Measurements from ENCODE around the gene HNRNPR. TPM values are rescaled to one million over a fixed set of nuclear protein-coding genes. Genes with fewer than 3 reads are reported as not detected.
"Not testable (repeated sequence)": the region's sequence is repeated elsewhere in the genome, so short reads cannot be mapped to it uniquely, and the experiment has no call there.

Gene HNRNPR
- total RNA-seq, 1 experiment from 2014 or later: 149 TPM

DNA sequence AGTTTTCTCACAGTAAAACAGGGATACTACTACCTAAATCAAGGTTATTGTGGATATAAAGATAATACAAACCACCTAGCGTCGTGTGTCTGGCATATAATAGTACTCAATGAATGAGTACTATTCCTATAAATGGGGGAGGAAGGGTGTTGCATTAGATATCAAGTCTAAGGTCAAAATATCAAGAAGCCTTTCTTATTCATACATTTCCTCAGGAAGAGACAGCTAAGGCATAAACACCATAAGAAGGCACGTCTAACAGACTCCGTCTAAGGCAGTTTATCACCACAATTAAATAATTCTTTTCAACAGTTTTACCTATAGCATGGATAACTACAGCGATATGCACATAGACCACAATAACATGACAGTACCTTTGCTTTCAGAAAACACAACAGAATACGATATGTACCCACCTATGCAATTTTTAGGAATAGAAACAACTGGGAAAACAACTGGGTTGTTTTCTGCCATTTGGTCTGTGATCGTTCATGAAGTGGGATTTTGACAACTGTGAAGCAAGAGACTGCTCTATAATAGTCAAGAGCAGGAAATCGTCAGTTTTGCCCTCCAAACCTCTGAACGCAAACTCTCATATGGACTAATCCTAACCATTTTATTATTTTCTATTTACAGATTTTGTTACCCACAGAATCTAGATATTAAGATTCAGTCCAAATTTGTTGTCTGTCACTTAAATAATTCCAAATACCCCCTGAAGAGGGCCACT lies 53.1 kb downstream of the HNRNPR start:
- no peak for DNase-seq
- H3K36me3 ChIP-seq: peaks cover 42% of the 10 kb centered on the region
- H3K27me3 ChIP-seq: no peaks in the 10 kb centered on the region
- no peaks in the 10 kb centered on the region for H3K9me3 ChIP-seq
- no peak overlapping the region for H3K4me3 ChIP-seq

GRCh38 chr1:23288671-23289070 lies 55.4 kb downstream of the HNRNPR start:
- no peak overlapping the region for H3K4me3 ChIP-seq
- H3K36me3 ChIP-seq: peaks cover 53% of the 10 kb centered on the region

DNA sequence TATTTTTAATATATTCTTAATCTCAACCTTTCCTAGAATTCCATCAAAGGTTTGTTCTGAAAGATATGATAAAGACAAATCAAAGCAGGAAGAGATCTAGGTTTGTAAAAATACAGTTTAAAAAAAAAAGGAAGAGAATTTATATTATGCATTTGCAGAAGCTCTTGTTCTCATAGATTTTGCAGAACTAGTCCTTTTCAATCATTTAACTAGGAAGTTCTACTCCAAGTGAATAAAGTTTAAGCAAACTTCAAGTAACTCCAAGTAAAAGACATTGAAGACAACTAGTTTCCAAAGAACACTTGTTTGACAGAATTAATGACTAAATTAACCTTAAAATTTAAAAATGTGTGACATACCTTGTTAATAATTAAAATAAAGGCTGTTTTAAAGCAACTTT lies 55.9 kb downstream of the HNRNPR start:
- Histone ChIP-seq H3K4me3 (no peak overlapping the region), H3K9me3 (no peaks in the 10 kb centered on the region), H3K36me3 (peaks cover 56% of the 10 kb centered on the region), H3K27me3 (no peaks in the 10 kb centered on the region)
- DNase-seq: no peak

More at GRCh38 chr1:23288671-23289070, 55.4 kb downstream of the HNRNPR start:
- Histone ChIP-seq H3K27me3 (no peaks in the 10 kb centered on the region), H3K9me3 (no peaks in the 10 kb centered on the region)
- no peak for DNase-seq

- no peak for DNase-seq
- no peak overlapping the region for H3K4me3 ChIP-seq
- peaks cover 62% of the 10 kb centered on the region for H3K36me3 ChIP-seq
- no peaks in the 10 kb centered on the region for H3K27me3 ChIP-seq
- no peaks in the 10 kb centered on the region for H3K9me3 ChIP-seq
Measured at GRCh38 chr1:23286401-23286800, 57.7 kb downstream of the HNRNPR start.

GRCh38 chr1:23283667-23284602 lies 60.1 kb downstream of the HNRNPR start:
- Histone ChIP-seq H3K36me3 (peaks cover 73% of the 10 kb centered on the region), H3K27me3 (no peaks in the 10 kb centered on the region), H3K4me3 (no peak overlapping the region), H3K9me3 (no peaks in the 10 kb centered on the region)
- DNase-seq: no peak

DNA sequence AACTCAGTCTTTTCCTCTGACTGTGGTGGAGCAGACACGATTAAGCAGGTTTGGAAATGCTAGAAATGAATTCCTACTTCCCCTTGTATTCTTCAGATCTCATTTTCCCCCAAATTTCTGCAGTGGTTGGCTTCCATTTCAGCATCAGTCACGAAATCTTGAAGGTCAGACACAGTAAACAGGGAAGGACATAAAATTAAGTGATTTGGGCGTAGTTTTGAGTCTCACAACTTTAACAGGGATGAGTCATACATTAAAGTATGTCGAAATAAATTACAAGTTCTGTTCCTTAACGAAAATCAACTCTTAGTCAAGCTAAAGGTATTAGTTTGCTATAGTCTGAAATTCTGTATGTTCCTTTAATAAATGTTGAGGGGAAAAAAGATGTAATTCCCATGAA lies 61.1 kb downstream of the HNRNPR start:
- H3K27me3 ChIP-seq: no peaks in the 10 kb centered on the region
- no peak overlapping the region for H3K4me3 ChIP-seq
- DNase-seq: no peak

DNA sequence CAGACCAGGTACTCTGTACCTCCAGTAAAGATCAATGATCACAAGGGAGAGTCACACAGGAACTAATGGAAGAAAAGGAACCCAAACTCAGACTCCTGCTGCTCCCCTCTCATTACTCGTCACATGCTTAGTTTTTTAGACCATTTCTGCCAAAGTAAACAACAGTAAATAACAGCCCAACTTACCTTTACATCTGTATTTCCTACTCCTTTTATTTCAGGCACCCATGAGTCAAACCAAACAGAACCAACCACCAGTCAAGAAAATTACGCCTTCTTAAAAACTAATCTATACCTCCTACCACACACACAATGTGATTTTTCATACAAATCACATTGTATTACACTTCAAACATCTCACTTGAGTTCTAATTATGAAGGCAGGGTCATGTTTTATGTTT lies 65.4 kb downstream of the HNRNPR start:
- no peaks in the 10 kb centered on the region for H3K9me3 ChIP-seq
- H3K36me3 ChIP-seq: peaks cover 39% of the 10 kb centered on the region
- no peaks in the 10 kb centered on the region for H3K27me3 ChIP-seq
- no peak for DNase-seq
- no peak overlapping the region for H3K4me3 ChIP-seq

More for the DNA sequence above, 61.1 kb downstream of the HNRNPR start:
- Histone ChIP-seq H3K9me3 (no peaks in the 10 kb centered on the region), H3K36me3 (peaks cover 65% of the 10 kb centered on the region)

GRCh38 chr1:23276531-23276930 lies 67.6 kb downstream of the HNRNPR start:
- Histone ChIP-seq H3K4me3 (no peak overlapping the region), H3K27me3 (no peaks in the 10 kb centered on the region), H3K9me3 (no peaks in the 10 kb centered on the region), H3K36me3 (peaks cover 19% of the 10 kb centered on the region)
- no peak for DNase-seq

DNA sequence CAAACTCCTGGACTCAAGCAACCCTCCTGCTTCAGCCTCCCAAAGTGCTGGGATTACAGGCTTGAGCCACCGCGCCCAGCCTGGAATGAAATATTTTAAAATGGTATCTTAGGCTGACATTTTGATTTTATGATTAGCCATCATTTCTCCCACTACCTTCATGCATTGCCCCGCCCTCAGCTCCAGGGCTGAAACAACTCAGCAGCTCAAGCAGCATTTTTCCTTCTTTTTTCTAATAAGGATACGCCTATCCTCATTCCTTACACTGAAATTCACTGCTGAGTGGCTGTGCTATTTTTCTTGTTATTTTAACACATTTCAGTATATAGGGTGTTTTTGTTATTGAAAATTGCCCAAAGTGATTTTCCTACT lies 70.0 kb downstream of the HNRNPR start:
- no peak for DNase-seq
- no peaks in the 10 kb centered on the region for H3K9me3 ChIP-seq
- H3K4me3 ChIP-seq: no peak overlapping the region
- H3K27me3 ChIP-seq: no peaks in the 10 kb centered on the region
- H3K36me3 ChIP-seq: no peaks in the 10 kb centered on the region

DNA sequence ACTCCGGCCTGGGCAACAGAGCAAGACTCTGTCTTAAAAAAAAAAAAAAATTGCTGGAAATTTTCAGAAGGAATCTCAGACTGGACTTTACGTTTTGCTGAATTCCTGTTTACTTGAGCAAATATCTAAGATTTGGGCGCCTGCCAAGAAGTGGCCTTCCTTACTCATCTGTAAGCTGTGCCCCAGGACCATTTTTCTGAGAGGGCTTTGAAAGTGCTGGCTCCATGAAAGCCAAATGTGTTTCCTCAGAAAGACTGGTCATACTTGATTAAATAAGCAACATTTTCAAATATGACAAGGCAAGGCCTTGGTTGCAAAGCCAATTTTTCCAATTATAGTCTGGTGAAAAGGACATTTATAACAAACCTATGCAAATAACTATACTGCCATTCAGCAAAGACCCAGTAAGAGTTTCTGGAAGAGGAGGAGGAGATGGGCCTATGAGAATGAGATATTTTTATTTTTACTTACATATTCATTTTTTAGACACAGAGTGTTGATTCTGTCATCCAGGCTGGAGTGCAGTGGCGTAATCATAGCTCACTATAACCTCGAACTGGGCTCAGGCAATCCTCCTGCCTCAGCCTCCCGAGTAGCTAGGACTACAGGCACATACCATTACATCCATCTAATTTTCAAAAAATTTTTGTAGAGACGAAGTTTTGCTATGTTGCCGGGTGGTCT lies 70.5 kb downstream of the HNRNPR start:
- no peak overlapping the region for H3K4me3 ChIP-seq
- no peaks in the 10 kb centered on the region for H3K27me3 ChIP-seq
- no peaks in the 10 kb centered on the region for H3K36me3 ChIP-seq
- peak; percentile 84 for DNase-seq
- H3K9me3 ChIP-seq: no peaks in the 10 kb centered on the region

- no peak overlapping the region for H3K4me3 ChIP-seq
- no peak for DNase-seq
- H3K36me3 ChIP-seq: no peaks in the 10 kb centered on the region
- no peaks in the 10 kb centered on the region for H3K27me3 ChIP-seq
- H3K9me3 ChIP-seq: no peaks in the 10 kb centered on the region
Measured at GRCh38 chr1:23263380-23263887, 80.7 kb downstream of the HNRNPR start.

- H3K9me3 ChIP-seq, H3K4me3 ChIP-seq, DNase-seq, H3K36me3 ChIP-seq, H3K27me3 ChIP-seq: not testable (repeated sequence)
Measured at GRCh38 chr1:23258082-23258481, 86.0 kb downstream of the HNRNPR start.

DNA sequence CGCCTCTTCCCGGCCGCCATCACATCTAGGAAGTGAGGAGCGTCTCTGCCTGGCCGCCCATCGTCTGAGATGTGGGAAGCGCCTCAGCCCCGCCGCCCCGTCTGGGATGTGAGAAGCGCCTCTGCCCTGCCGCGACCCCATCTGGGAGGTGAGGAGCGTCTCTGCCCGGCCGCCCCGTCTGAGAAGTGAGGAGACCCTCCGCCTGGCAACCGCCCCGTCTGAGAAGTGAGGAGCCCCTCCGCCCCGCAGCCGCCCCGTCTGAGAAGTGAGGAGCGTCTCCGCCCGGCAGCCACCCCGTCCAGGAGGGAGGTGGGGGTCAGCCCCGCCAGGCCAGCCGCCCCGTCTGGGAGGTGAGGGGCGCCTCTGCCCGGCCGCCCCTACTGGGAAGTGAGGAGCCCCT lies 86.7 kb downstream of the HNRNPR start:
- H3K27me3 ChIP-seq, H3K4me3 ChIP-seq: not testable (repeated sequence)

More for the DNA sequence above, 86.7 kb downstream of the HNRNPR start:
- H3K36me3 ChIP-seq, DNase-seq, H3K9me3 ChIP-seq: not testable (repeated sequence)

Other genes with a start within 250 kb of the HNRNPR start
- 17.1 and 18.2 TPM in 2 replicates for gene LUZP1, start 175.4 kb downstream of the HNRNPR start, total RNA-seq (2014; rRNA removed; shearing (Covaris generic); ENCODE audit: low replicate concordance)
- gene HTR1D, start 126.8 kb downstream of the HNRNPR start, total RNA-seq (2014; rRNA removed; shearing (Covaris generic); ENCODE audit: low replicate concordance): 0.20 TPM in 1 of 2 replicates, not detected in the other
- 9.0 TPM in 2 replicates for gene ZNF436, start 25.6 kb upstream of the HNRNPR start, total RNA-seq (2014; rRNA removed; shearing (Covaris generic); ENCODE audit: low replicate concordance)
- not detected in 2 replicates for gene TCEA3, start 80.5 kb upstream of the HNRNPR start, total RNA-seq (2014; rRNA removed; shearing (Covaris generic); ENCODE audit: low replicate concordance)
- 8.4 and 17.3 TPM in 2 replicates for gene ASAP3, start 139.9 kb upstream of the HNRNPR start, total RNA-seq (2014; rRNA removed; shearing (Covaris generic); ENCODE audit: low replicate concordance)
- 4.3 and 6.9 TPM in 2 replicates for gene E2F2, start 186.9 kb upstream of the HNRNPR start, total RNA-seq (2014; rRNA removed; shearing (Covaris generic); ENCODE audit: low replicate concordance)
- gene ID3, start 215.2 kb upstream of the HNRNPR start, total RNA-seq (2014; rRNA removed; shearing (Covaris generic); ENCODE audit: low replicate concordance): 190 and 463 TPM in 2 replicates

Data from MG63 (cell line).